GM12874 (cell line): ENCODE data around the gene ZNF75A.

Experiments
- TF ChIP-seq, protein P1 (sequence below): IDR thresholded peaks from 2 replicates; pipeline ENCODE4 v1.5.1; 2011; ENCODE audit warnings: low read depth, mild to moderate bottlenecking, control low read depth, low read length, moderate library complexity; ENCODE audit not compliant: insufficient read depth

Gene ZNF75A

DNA sequence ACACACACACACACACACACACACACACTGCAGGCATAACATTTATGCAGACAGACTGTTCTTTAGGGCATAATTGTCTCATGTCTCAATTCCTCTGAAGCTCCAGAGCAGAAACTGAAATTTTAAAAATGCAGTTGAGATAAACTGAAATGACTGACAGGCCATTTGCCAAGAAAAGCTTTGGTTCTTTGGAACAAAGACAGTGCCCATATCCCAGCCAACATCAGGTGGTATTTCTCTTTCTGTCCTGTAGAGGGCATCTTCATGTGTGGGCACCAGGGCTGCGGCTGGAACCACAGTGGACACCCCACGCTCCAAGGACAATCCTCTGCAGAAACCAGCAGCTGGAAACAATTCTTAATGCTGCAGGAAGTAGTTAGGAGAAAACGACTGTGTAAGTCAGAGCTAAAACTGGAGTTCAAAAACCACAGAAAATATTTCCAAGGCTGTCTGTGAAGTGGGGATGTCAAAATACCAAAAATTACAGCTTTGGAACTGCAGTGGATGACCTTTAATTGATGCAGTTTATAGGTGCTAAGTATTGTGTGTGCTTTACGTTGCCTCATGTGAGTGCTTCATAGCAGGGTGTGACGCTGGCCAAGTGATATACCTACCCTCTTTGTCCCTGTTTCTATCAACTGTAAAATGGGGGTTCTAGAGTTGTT is 38.3 kb upstream of the ZNF75A start:
- TF ChIP-seq, protein P1, sequence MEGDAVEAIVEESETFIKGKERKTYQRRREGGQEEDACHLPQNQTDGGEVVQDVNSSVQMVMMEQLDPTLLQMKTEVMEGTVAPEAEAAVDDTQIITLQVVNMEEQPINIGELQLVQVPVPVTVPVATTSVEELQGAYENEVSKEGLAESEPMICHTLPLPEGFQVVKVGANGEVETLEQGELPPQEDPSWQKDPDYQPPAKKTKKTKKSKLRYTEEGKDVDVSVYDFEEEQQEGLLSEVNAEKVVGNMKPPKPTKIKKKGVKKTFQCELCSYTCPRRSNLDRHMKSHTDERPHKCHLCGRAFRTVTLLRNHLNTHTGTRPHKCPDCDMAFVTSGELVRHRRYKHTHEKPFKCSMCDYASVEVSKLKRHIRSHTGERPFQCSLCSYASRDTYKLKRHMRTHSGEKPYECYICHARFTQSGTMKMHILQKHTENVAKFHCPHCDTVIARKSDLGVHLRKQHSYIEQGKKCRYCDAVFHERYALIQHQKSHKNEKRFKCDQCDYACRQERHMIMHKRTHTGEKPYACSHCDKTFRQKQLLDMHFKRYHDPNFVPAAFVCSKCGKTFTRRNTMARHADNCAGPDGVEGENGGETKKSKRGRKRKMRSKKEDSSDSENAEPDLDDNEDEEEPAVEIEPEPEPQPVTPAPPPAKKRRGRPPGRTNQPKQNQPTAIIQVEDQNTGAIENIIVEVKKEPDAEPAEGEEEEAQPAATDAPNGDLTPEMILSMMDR = peak; percentile 28; the same call in 1 of the 2 replicates

DNA sequence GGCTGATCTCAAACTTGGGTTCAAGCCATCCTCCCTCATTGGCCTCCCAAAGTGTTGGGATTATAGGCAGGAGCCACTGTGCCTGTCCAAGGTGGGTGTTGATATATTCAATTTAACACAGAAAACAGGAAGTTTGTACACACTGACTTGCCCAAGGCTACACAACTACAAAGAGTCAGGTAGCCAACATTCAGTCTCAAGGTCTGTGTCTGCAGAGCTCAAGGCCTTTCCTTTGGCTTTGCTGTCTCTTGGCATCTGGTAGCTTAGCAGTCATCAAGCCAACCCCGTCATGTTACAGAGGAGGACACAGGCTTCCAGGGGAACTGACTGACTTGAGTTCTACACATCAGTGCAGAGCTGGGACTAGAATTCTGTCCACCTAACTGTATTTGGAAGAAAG is 37.0 kb upstream of the ZNF75A start:
- TF ChIP-seq, protein P1 = no peak

GRCh38 chr16:3274490-3274889 is 30.8 kb upstream of the ZNF75A start:
- TF ChIP-seq, protein P1 = no peak

DNA sequence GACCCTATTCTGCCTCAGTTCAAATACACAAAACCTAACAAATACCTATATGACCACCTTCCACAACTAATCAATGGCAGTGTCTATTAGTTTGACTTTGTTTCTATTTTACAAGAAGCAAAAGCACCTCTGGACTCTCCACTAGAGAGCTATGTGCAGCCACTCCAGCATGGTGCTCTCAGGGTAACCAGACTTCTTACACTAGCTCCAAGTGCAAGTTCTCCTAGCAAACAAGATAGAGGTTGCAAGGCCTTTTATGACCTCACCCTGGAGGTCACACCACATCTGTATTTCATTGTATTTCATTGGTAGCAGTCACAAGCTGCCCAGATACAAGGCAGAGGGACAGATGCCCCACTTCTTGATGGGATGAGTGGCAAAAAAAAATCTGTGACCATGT is 30.4 kb upstream of the ZNF75A start:
- TF ChIP-seq, protein P1 = no peak

- TF ChIP-seq, protein P1 = no peak
Observed at GRCh38 chr16:3276679-3277078, 28.6 kb upstream of the ZNF75A start.

GRCh38 chr16:3281222-3281820 is 24.0 kb upstream of the ZNF75A start:
- TF ChIP-seq, protein P1 = no peak

DNA sequence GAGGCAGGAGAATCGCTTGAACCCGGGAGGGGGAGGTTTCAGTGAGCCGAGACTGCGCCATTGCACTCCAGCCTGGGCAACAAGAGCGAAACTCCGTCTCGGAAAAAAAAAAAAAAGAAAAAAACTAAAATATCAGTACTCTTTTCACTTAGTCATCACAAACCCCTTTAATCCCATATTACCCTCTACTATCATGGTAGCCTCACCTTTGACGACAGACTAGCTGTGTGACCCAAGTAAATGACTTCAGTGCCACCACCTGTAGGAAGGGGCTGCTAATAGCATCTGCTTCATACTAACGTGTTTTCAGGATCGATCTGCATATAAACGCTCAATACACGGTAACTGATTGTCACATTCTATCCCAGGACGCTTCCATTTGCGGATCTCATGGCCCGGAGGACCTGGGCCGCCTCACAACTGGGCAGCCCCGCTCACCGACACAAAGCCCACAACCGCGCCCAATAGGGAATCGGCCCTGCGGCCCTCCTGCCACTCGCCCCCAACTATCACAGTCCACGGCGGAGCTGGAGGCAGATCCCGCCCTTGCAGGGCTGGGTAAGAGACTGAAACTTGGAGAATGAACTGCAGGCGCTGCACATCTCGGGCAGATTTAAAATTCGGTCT is 23.1 kb upstream of the ZNF75A start:
- TF ChIP-seq, protein P1 = no peak
